Amniotic epithelial cell (primary cell): ENCODE measurements around the gene SOX11.

Source experiments
- DNase-seq: peaks from one replicate; pipeline ENCODE4 v3.0.0-alpha.2; 2010; ENCODE audit warnings: low read depth

The SOX11 gene

GRCh38 chr2:5725072-5725471, 32.9 kb downstream of the SOX11 start:
- DNase-seq, result no peak

DNA sequence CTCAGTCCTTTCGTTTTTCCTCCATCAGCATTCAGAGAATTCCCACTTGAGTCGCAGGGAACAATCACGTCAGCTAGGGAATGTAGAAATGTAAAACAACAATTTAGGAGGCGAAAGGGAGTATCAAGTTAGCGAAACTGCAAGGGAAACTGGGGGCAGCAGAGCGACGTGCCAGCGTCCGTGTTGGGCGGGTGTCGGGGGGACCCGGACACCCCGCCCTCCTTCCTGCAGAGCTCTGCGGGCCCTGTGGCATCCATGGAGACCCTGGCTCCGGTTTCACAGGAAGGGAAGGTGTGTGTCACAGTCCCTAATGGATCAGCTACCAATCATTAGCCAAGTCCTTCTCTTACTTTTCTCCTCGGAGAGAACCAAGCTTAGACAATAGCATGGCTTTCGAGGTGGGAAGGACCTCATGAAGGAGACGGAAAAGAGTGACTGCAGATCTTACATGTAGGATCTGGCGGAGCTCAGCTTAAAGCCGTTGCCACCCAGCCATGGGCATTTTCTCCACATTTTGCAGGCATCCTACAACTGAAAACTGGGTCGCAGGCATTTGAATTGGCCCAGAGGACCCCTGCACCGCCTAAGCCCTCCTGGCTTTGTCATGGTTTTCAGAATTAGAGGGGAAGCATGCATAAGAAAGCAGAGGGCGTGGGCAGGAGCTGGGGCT, 33.7 kb downstream of the SOX11 start:
- no peak for DNase-seq

DNA sequence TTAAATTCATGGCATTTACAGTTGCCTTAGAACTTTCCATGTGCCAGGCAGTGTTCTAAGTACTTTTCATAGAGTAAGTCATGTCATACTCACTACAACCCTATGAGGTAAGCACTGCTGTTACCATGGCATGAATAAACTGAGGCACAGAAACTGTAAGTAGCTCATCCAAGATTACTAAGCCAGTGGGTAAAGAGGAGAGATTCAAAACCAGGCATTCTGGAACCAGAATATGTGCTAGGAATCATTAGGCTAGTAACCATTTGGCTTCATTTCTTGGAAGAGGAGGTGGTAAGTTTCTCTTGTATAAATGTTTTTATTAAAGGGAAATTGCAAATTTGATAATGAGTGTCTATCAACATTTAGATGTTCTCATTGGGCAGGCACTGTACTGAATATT, 35.1 kb downstream of the SOX11 start:
- DNase-seq, result no peak

GRCh38 chr2:5729416-5729815, 37.2 kb downstream of the SOX11 start:
- DNase-seq, result no peak

DNA sequence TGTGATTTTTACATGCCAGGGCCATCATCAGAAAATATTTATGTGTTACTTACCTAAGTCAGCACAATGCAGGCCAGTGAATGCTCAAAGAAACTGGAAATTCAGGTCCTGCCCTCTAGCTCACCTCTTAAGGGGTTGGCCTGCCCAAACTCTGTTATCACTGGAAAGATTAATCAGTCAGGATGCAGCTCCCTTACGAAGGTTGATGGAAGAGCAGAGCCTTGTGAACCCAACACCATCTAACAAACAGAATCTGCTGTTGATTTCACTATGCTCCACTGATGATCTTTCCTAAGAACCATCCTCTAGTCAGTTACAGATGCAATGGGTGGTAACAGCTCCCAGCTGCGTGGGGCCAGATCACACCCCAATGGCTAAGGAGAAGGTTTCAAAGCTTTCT, 38.2 kb downstream of the SOX11 start:
- DNase-seq, result no peak

DNA sequence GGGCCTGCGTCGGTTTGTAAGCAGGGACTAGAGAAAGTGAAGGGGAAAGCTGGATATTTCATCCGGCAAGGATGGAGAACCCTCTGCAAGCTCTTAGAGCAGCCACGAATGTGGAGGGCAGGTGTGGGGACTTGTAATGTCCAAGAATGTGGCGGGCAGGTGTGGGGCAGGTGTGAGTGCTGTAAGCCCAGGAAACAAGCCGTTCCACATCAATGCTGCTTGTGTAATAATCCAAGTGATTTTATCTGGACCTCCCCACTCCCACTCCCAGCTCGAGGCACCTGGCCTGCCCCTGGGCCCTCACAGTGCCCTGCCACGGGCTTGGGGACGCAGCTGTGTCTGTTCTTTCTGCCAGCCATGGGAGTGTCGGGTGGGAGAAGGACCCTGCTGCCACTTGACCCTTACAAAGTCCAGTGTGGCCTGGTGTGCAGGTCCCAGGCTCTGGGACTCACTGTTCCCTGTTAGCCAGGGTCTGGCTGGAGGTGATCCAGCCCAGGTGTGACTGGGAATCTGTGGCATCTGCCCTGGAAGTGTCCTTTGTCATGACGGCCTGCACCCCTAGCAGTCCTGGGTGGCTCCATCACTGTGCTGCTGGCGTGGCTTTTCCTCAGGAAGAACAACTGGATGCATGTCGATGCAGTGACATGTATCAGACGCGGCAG, 42.8 kb downstream of the SOX11 start:
- DNase-seq, result no peak

DNA sequence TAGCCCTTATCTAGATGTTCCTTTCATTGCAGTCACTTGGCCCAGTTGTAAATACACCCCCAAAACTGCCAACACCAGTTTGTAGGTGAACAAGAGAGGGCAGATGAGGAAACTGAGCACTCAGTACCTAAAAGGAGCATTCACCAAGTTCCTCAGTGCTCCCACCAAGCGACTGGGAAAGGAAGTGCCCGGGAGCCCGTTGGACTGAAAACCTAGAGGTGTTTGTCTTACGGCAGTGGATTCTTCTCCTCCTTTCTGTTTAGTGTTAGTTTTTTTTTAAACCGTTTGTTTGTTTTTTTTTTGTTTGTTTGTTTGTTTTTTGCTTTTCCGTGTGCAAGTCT, 43.3 kb downstream of the SOX11 start:
- DNase-seq, result no peak

DNA sequence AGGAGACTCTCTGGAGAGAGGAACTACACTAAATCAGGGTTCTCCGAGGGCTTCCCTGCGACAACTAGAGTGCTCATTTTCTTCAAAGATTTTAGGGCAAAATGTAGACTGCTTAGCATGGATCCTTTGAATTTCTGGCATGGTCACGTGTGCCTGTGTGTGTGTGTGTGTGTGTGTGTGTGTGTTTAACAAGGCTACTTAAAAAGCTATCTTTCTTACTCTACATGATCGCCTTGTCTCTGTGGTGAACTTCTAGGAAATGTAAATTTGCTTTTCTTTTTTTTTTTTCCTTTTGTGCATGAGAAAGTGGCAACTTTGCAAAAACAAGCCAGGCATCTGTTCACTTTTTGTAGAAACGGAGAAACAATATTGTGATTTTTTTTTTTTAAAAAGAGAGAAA, 43.9 kb downstream of the SOX11 start:
- DNase-seq, result no peak

- DNase-seq, result no peak
Observed at GRCh38 chr2:5736886-5737285, 44.7 kb downstream of the SOX11 start.

GRCh38 chr2:5740053-5740452, 47.9 kb downstream of the SOX11 start:
- no peak for DNase-seq

GRCh38 chr2:5740817-5741216, 48.6 kb downstream of the SOX11 start:
- DNase-seq, result no peak

GRCh38 chr2:5741242-5741641, 49.1 kb downstream of the SOX11 start:
- DNase-seq, result no peak

DNA sequence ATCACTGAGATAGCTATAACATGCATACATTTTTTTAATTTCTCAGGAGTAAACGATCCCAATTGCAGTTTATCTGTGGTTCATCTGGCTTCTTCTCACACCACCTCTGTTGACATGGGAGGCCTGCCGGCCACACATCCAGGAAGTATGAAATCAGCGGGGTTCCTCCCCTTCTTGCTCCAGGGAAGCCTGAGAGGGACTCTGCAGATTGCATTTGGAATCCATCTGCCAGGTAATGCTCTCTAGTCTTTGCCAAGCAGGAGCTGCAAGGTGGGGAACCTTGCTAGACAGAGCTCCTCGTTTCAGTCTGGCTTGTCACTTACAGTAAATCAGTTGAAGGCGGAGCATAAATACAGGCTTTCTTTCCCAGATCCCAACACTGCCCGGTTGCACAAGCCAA, 49.9 kb downstream of the SOX11 start:
- no peak for DNase-seq

- no peak for DNase-seq
Observed at GRCh38 chr2:5748391-5748790, 56.2 kb downstream of the SOX11 start.

- no peak for DNase-seq
Observed at GRCh38 chr2:5748946-5749345, 56.8 kb downstream of the SOX11 start.

DNA sequence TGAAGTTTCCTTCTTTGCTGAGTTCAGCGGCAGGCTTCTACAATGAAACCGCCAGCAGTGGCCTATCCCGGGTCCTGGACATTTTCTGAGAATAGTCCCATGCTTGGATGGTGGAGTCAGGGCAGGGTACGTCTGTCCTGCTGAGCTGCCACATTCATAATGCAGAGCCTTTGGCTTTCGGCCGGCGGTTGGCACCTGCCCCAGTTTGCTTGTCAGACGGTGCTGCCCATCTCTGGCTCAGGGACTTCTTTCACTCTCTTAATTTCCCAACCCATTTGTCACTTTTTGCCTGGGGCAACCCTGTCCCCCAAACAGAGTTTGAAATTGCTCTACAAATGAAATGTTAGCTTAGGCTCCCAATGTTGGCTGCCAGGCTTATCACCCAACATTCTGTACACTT, 57.2 kb downstream of the SOX11 start:
- DNase-seq, result no peak
